Endodermal cell (in vitro differentiated cells): Measurements from ENCODE around the gene ACADVL. TPM values are rescaled to one million over a fixed set of nuclear protein-coding genes. Genes with fewer than 3 reads are reported as not detected.

ENCODE experiments used
- DNase-seq: peaks from one replicate; pipeline ENCODE4 v3.0.0-alpha.2; 2017
- H3K27ac ChIP-seq: 2 replicates; pipeline ENCODE4 v1.5.1; 2013; ENCODE audit warnings: mild to moderate bottlenecking, low read depth, low read length, moderate library complexity
- H3K27me3 ChIP-seq: 2 replicates; pipeline ENCODE4 v1.6.1; 2013; ENCODE audit warnings: mild to moderate bottlenecking, low read length, moderate library complexity; ENCODE audit not compliant: insufficient read depth, control insufficient read depth, poor library complexity, severe bottlenecking
- H3K36me3 ChIP-seq: 2 replicates; pipeline ENCODE4 v1.7.0; 2013; ENCODE audit warnings: mild to moderate bottlenecking, low read length, moderate library complexity; ENCODE audit not compliant: control insufficient read depth, insufficient read depth
- H3K4me1 ChIP-seq: one replicate; pipeline ENCODE4 v1.7.0; 2013; ENCODE audit warnings: low read length; ENCODE audit not compliant: control insufficient read depth, insufficient read depth
- H3K4me3 ChIP-seq: 2 replicates; pipeline ENCODE4 v1.5.1; 2013; ENCODE audit warnings: mild to moderate bottlenecking, low read length, moderate library complexity
- H3K9ac ChIP-seq: 2 replicates; pipeline ENCODE4 v1.6.1; 2013; ENCODE audit warnings: mild to moderate bottlenecking, low read length, moderate library complexity; ENCODE audit not compliant: poor library complexity, severe bottlenecking; ENCODE audit errors: extremely low read depth
- H3K9me3 ChIP-seq: 2 replicates; pipeline ENCODE4 v1.6.1; 2013; ENCODE audit warnings: mild to moderate bottlenecking, low read length, moderate library complexity; ENCODE audit not compliant: control insufficient read depth
- H3K27ac Mint-ChIP-seq: 2 replicates; pipeline ENCODE4 v1.8.0; 2020; ENCODE audit warnings: mixed read lengths
- H3K27me3 Mint-ChIP-seq: 2 replicates; pipeline ENCODE4 v1.8.0; 2021; ENCODE audit warnings: mild to moderate bottlenecking, mixed read lengths; ENCODE audit not compliant: insufficient read depth
- H3K36me3 Mint-ChIP-seq: 2 replicates; pipeline ENCODE4 v1.8.0; 2020; ENCODE audit warnings: low read depth, mixed read lengths
- H3K4me1 Mint-ChIP-seq: 2 replicates; pipeline ENCODE4 v1.8.0; 2020; ENCODE audit warnings: mixed read lengths
- H3K4me3 Mint-ChIP-seq: 2 replicates; pipeline ENCODE4 v1.8.0; 2020; ENCODE audit warnings: mild to moderate bottlenecking, moderate library complexity, mixed read lengths
- H3K9me3 Mint-ChIP-seq: 2 replicates; pipeline ENCODE4 v1.8.0; 2020; ENCODE audit warnings: mild to moderate bottlenecking, mixed read lengths
- WGBS, 2 experiments: methylation state at CpG; one replicate each; pipeline versions ENCODE4 v1.1.5 to v1.1.7; 2013; ENCODE audit warnings: missing lambda C conversion rate in 2 of 2, mixed read lengths in 1 of 2; ENCODE audit not compliant: insufficient coverage in 1 of 2, insufficient read length in 1 of 2; 5-methylcytosine and 5-hydroxymethylcytosine counted together
- total RNA-seq, 2 donors: library from RNA; stranded (reverse); fragmentation: NEBNext Ultra II Directional in 1 of 2; extraction: Animal tissue kit (Norgen Biotek cat#: 25700) in 1 of 2; gene quantifications; 2 replicates in 1 of 2; 3 replicates in 1 of 2; pipeline ENCODE4 v1.2.1, GENCODE V29; 2021
- TF ChIP-seq, protein P1 (sequence below): fragments of 200-600 bp; sonication (generic); conservative IDR thresholded peaks from 2 replicates; pipeline ENCODE4 v1.5.0; 2021; ENCODE audit warnings: antibody characterized with exemption, mild to moderate bottlenecking

ACADVL gene
- total RNA-seq, 2 donors from 2014 or later = 337 to 459 TPM

- Histone ChIP-seq H3K27me3 (no peaks in the 10 kb centered on the region), H3K9me3 (no peaks in the 10 kb centered on the region), H3K36me3 (peaks cover 53% of the 10 kb centered on the region), H3K9ac (peak overlapping the region; percentile 88), H3K4me3 (peak overlapping the region; percentile 99), H3K4me1 (peaks cover 5% of the 10 kb centered on the region), H3K27ac (peak overlapping the region; percentile 81)
- Mint-ChIP-seq H3K4me3 (peak overlapping the region; percentile 88), H3K36me3 (peaks cover 59% of the 10 kb centered on the region), H3K4me1 (peaks cover 35% of the 10 kb centered on the region), H3K9me3 (no peaks in the 10 kb centered on the region), H3K27ac (peak overlapping the region; percentile 94), H3K27me3 (no peaks in the 10 kb centered on the region)
- TF ChIP-seq, protein P1, sequence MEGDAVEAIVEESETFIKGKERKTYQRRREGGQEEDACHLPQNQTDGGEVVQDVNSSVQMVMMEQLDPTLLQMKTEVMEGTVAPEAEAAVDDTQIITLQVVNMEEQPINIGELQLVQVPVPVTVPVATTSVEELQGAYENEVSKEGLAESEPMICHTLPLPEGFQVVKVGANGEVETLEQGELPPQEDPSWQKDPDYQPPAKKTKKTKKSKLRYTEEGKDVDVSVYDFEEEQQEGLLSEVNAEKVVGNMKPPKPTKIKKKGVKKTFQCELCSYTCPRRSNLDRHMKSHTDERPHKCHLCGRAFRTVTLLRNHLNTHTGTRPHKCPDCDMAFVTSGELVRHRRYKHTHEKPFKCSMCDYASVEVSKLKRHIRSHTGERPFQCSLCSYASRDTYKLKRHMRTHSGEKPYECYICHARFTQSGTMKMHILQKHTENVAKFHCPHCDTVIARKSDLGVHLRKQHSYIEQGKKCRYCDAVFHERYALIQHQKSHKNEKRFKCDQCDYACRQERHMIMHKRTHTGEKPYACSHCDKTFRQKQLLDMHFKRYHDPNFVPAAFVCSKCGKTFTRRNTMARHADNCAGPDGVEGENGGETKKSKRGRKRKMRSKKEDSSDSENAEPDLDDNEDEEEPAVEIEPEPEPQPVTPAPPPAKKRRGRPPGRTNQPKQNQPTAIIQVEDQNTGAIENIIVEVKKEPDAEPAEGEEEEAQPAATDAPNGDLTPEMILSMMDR = no peak
- no peak for DNase-seq
- 3 to 4% methylated on average over 8 to 9 of the region's 9 CpGs for WGBS, 2 experiments
These were observed 14.0 kb downstream of the ACADVL start for GRCh38 chr17:7233701-7234082.

GRCh38 chr17:7234083-7234951 is 14.6 kb downstream of the ACADVL start, which contains the start of gene DVL2:
TSS of gene DVL2 (minus strand) at chr17:7234517. CDS start at chr17:7234262, 255 bp downstream.
- peak within 1 kb of the TSS; percentile 94 for H3K27ac Mint-ChIP-seq
- Histone ChIP-seq H3K9ac (peak within 1 kb of the TSS; percentile 88), H3K9me3 (no peaks in the 10 kb centered on the region), H3K4me1 (peaks cover 5% of the 10 kb centered on the region), H3K36me3 (peaks cover 47% of the 10 kb centered on the region), H3K4me3 (peak within 1 kb of the TSS; percentile 99), H3K27ac (peak within 1 kb of the TSS; percentile 81), H3K27me3 (no peaks in the 10 kb centered on the region)
- 2 to 6% methylated on average over 17 to 72 of the region's 72 CpGs for WGBS, 2 experiments
- peaks cover 53% of the 10 kb centered on the region for H3K36me3 Mint-ChIP-seq
- H3K4me1 Mint-ChIP-seq = peaks cover 35% of the 10 kb centered on the region
- H3K4me3 Mint-ChIP-seq = peak within 1 kb of the TSS; percentile 88
- H3K9me3 Mint-ChIP-seq = no peaks in the 10 kb centered on the region
- no peaks in the 10 kb centered on the region for H3K27me3 Mint-ChIP-seq
- DNase-seq = peak; percentile 99
- TF ChIP-seq, protein P1 = no peak

DNA sequence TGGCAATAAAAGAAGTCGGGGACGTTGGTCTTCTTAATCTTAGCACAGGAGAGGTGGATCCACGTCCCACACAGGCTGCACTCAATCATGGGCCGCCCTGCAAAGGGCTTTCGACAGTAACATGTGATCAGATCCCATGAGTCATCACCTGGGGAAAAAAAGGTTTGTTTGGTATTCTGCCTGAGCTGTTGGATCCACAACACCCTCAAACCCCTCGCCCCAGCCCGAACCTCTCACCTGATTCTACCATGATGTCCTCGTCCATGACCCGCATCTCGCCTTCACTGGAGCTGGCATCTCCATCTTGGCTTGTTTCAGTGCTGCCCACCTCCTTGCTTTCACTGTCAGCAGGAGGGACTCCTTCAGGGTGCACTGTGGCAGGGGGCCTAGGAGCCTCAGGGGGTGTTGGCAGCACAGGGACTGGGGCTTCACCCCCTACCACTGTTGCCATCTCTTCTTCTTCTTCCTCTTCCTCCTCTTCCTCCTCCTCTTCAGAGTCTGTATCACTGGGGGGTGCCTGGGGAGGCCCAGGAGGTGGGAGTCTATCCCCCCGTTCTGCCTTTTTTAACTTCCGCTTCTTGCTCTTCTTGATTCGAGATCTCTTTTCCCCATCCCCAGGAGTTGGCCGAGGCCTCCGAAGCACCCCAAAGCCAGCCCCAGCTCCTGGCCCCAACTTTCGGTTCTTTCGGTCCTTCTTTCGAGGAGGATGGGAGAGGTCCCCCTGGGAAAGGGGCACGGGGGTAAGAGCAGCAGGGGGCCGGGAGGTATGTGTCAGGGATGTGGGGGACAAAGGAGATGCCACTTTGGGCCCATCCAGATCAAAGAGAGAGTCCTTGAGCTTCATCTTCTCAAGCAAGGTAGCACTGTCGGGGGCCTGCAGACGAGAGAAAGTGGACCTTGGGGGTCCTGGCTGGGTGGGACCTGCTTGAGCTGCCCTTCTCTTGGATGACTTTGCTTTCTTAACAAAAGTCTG is 16.2 kb downstream of the ACADVL start:
- peaks cover 5% of the 10 kb centered on the region for H3K4me1 ChIP-seq
- no peak overlapping the region for H3K27ac ChIP-seq
- peaks cover 39% of the 10 kb centered on the region for H3K36me3 ChIP-seq
- H3K27ac Mint-ChIP-seq = peak overlapping the region; percentile 94
- H3K4me3 Mint-ChIP-seq = peak overlapping the region; percentile 100
- H3K4me1 Mint-ChIP-seq = peaks cover 46% of the 10 kb centered on the region
- no peaks in the 10 kb centered on the region for H3K27me3 Mint-ChIP-seq
- 89 to 92% methylated on average over 15 to 22 of the region's 22 CpGs for WGBS, 2 experiments
- DNase-seq = no peak
- peaks cover 45% of the 10 kb centered on the region for H3K36me3 Mint-ChIP-seq
- no peaks in the 10 kb centered on the region for H3K9me3 ChIP-seq
- no peaks in the 10 kb centered on the region for H3K9me3 Mint-ChIP-seq
- H3K4me3 ChIP-seq = peak overlapping the region; percentile 99
- peak overlapping the region; percentile 20 for H3K9ac ChIP-seq
- TF ChIP-seq, protein P1 = no peak
- H3K27me3 ChIP-seq = no peaks in the 10 kb centered on the region
